ENCODE results near the gene PDSS1. TPM values are rescaled to one million over a fixed set of nuclear protein-coding genes. Genes with fewer than 3 reads are reported as not detected.

Gene PDSS1, protein sequence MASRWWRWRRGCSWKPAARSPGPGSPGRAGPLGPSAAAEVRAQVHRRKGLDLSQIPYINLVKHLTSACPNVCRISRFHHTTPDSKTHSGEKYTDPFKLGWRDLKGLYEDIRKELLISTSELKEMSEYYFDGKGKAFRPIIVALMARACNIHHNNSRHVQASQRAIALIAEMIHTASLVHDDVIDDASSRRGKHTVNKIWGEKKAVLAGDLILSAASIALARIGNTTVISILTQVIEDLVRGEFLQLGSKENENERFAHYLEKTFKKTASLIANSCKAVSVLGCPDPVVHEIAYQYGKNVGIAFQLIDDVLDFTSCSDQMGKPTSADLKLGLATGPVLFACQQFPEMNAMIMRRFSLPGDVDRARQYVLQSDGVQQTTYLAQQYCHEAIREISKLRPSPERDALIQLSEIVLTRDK
- total RNA-seq = 8.5 and 14.4 TPM in 2 replicates

DNA sequence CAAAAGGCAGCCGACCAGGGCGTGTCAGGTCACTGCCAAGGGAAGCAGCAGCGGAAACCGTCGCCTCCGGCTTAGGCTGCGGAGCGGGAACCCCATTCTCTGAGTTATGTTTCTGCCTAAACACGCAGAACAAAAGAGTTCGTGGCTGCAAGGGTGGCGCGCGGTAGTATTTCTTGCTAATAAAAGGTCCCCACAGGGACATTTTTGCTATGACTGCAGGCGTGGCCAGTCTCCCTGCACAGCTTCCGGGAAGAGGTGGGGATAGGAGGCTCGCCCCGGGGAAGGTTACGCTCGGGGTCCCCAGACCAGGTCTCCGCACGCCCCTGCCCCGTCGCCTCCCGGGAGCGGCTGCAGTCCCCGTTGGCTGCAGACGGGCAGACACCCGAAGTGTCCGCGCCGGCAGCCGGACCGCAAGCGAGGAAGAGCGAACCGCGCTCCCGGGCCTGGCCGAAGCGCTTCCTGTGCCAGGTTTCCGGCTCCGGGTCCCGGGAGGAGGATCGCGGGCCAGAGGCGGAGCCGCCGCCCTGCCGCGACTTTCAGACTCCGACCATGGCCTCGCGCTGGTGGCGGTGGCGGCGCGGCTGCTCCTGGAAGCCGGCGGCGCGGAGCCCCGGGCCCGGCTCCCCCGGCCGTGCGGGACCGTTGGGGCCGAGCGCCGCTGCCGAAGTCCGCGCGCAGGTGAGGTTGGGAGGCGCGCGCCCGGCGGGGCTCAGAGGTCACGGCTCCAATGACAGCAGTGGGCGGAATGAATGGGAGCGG lies at the start of gene PDSS1:
PDSS1 (plus strand) TSS at position 539 of the 759 bp plus-strand sequence; CDS start at position 550, 11 bp downstream.

Other genes starting within 250 kb of the PDSS1 start
- gene ABI1, start 163.3 kb downstream of the PDSS1 start, total RNA-seq = 34.0 and 39.2 TPM in 2 replicates

Data from myometrial cell (primary cell).